NT2/D1 (cell line): ENCODE measurements around the gene SCIN.

Source experiments
- SUZ12 ChIP-seq: IDR thresholded peaks from 2 replicates; pipeline ENCODE4 v1.6.1; 2011; ENCODE audit not compliant: insufficient read length, insufficient read depth; ENCODE audit errors: extremely low read depth
- YY1 ChIP-seq: IDR thresholded peaks from 2 replicates; pipeline ENCODE4 v1.6.1; 2011; ENCODE audit not compliant: insufficient read length, insufficient read depth
- ZNF274 ChIP-seq: IDR thresholded peaks from 2 replicates; pipeline ENCODE4 v1.6.1; 2011; ENCODE audit warnings: mild to moderate bottlenecking, low read depth, low read length

DNA sequence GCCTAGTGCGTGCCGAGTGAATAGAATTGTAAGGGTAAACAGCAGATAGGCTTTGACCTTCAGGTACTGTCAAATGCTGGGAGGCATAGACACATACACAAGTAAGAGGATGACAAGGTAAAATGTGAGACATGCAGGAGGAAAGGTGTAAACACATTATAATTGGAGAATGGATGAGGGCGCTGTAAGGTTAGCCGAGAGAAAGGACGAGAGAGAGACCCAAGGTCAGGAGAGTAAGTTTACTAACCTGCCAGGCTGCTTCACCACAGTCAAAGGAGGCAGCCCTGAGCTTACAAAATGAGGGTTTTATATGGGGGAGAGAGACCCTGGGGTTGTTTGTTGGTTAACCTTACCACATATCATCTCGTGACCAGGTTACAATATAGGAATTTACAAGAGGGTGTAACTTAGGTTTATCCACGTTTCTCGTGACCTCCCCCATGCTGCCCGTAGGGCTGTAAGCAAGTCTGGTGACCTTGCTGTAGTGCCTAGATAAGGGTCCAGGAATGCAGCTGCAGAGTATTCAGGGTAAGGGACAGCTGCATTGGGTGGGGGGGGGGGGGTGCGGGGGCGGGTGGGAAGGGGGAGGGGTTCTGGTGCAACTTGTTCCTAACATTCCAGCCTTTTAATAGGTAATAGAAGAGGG is 17.9 kb downstream of the SCIN start:
- TF ChIP-seq ZNF274, result no peak
- no peak for TF ChIP-seq SUZ12
- TF ChIP-seq YY1, result no peak
